GM23338 (cell line): ENCODE measurements around the gene PPP1R3G. TPM values are rescaled to one million over a fixed set of nuclear protein-coding genes. Genes with fewer than 3 reads are reported as not detected.

ENCODE experiments used
- ATAC-seq: fragments of 200-7000 bp; cut with Tn5 transposase; 3 replicates; pipeline ENCODE4 v1.9.1; 2020
- DNase-seq: peaks from one replicate; pipeline ENCODE4 v3.0.0-alpha.2; 2015; ENCODE audit warnings: low spot score
- H2AFZ ChIP-seq: fragments of 200-600 bp; sonication (generic); 2 replicates; pipeline ENCODE4 v1.8.0; 2016; ENCODE audit warnings: antibody characterized with exemption, mild to moderate bottlenecking, moderate library complexity
- H3F3A ChIP-seq: fragments of 200-600 bp; sonication (generic); replicated peaks from 2 replicates; pipeline ENCODE4 v1.8.0; 2017; ENCODE audit warnings: antibody characterized with exemption, mixed run types, low read depth
- H3K27ac ChIP-seq: fragments of 200-600 bp; sonication (generic); 2 replicates; pipeline ENCODE4 v1.6.1; 2016; ENCODE audit warnings: low read depth
- H3K27me3 ChIP-seq: fragments of 200-600 bp; sonication (generic); 2 replicates; pipeline ENCODE4 v1.8.0; 2016; ENCODE audit warnings: mild to moderate bottlenecking, mixed run types, moderate library complexity; ENCODE audit not compliant: insufficient read depth
- H3K36me3 ChIP-seq: fragments of 200-600 bp; sonication (generic); 2 replicates; pipeline ENCODE4 v1.8.0; 2016; ENCODE audit warnings: mild to moderate bottlenecking; ENCODE audit not compliant: insufficient read depth
- H3K4me1 ChIP-seq: fragments of 200-600 bp; sonication (generic); 2 replicates; pipeline ENCODE4 v1.8.0; 2016; ENCODE audit warnings: mild to moderate bottlenecking, moderate library complexity; ENCODE audit not compliant: insufficient read depth
- H3K4me2 ChIP-seq: fragments of 200-600 bp; sonication (generic); 2 replicates; pipeline ENCODE4 v1.7.1; 2017; ENCODE audit warnings: mixed run types
- H3K4me3 ChIP-seq: fragments of 200-600 bp; sonication (generic); 2 replicates; pipeline ENCODE4 v1.6.1; 2016; ENCODE audit warnings: mixed run types
- H3K79me2 ChIP-seq: fragments of 200-600 bp; sonication (generic); replicated peaks from 2 replicates; pipeline ENCODE4 v1.8.0; 2017; ENCODE audit warnings: mild to moderate bottlenecking; ENCODE audit not compliant: insufficient read depth
- H3K9me2 ChIP-seq: fragments of 200-600 bp; sonication (generic); 2 replicates; pipeline ENCODE4 v1.8.0; 2017; ENCODE audit not compliant: insufficient read depth
- H4K20me1 ChIP-seq: fragments of 200-600 bp; sonication (generic); replicated peaks from 2 replicates; pipeline ENCODE4 v1.8.0; 2017; ENCODE audit warnings: mild to moderate bottlenecking; ENCODE audit not compliant: insufficient read depth
- H3K27ac Mint-ChIP-seq: 2 replicates; pipeline ENCODE4 v1.8.0; 2020; ENCODE audit warnings: inconsistent platforms, mild to moderate bottlenecking, moderate library complexity, mixed read lengths
- H3K27me3 Mint-ChIP-seq: 3 replicates; pipeline ENCODE4 v1.8.0; 2022; ENCODE audit warnings: low read depth, mild to moderate bottlenecking, moderate library complexity, mixed read lengths, inconsistent platforms; ENCODE audit not compliant: insufficient read depth, poor library complexity
- H3K36me3 Mint-ChIP-seq: 3 replicates; pipeline ENCODE4 v1.8.0; 2021; ENCODE audit warnings: low read depth, mild to moderate bottlenecking, inconsistent platforms, moderate library complexity, mixed read lengths
- H3K4me1 Mint-ChIP-seq: 3 replicates; pipeline ENCODE4 v1.8.0; 2020; ENCODE audit warnings: mild to moderate bottlenecking, inconsistent platforms, mixed read lengths
- H3K4me3 Mint-ChIP-seq: 3 replicates; pipeline ENCODE4 v1.8.0; 2021; ENCODE audit warnings: moderate library complexity, mild to moderate bottlenecking, inconsistent platforms, mixed read lengths
- H3K9me3 Mint-ChIP-seq: 3 replicates; pipeline ENCODE4 v1.8.0; 2020; ENCODE audit warnings: moderate library complexity, mild to moderate bottlenecking, inconsistent platforms, mixed read lengths
- CREB1 ChIP-seq: fragments of 250-450 bp; sonication (Bioruptor Pico); IDR thresholded peaks from 2 replicates; pipeline ENCODE4 v1.5.0; 2020; ENCODE audit warnings: low read depth, mild to moderate bottlenecking, moderate library complexity
- CTCF ChIP-seq, 2 experiments: fragments of 200-600 bp in 1 of 2; sonication (generic) in 1 of 2; conservative IDR thresholded peaks; 2 replicates each; pipeline versions ENCODE4 v1.5.1 to v1.6.1; 2016 to 2017; ENCODE audit warnings: antibody characterized with exemption in 2 of 2, low read depth in 2 of 2, mild to moderate bottlenecking in 2 of 2, moderate library complexity in 1 of 2
- EZH2phosphoT487 ChIP-seq: fragments of 200-600 bp; sonication (generic); IDR thresholded peaks from one replicate; pipeline ENCODE4 v1.8.1; 2018; ENCODE audit warnings: antibody characterized with exemption; ENCODE audit not compliant: unreplicated experiment
- NANOG ChIP-seq: IDR thresholded peaks from 2 replicates; pipeline ENCODE4 v1.6.1; 2016; ENCODE audit warnings: antibody characterized with exemption, borderline replicate concordance
- ZNF331 ChIP-seq: fragments of 250-450 bp; sonication (Bioruptor Pico); IDR thresholded peaks from 2 replicates; pipeline ENCODE4 v1.5.0; 2020; ENCODE audit warnings: low read depth, mild to moderate bottlenecking, moderate library complexity
- polyA plus RNA-seq: library from polyadenylated mRNA; unstranded; fragments of >200 nt; fragmentation: Nextera tagmentation; extraction: Ambion mirVana; gene quantifications from 2 replicates; pipeline ENCODE4 v1.2.1, GENCODE V29; 2016
- total RNA-seq: library from RNA; depleted of rRNA; stranded (reverse); fragments of >200 nt; shearing (Covaris generic); gene quantifications from 2 replicates; pipeline ENCODE4 v1.2.3, GENCODE V29; 2014
- TF ChIP-seq, protein P1 (sequence below): IDR thresholded peaks from one replicate; pipeline ENCODE4 v1.6.1; 2018; ENCODE audit warnings: antibody characterized with exemption; ENCODE audit not compliant: unreplicated experiment
- TF ChIP-seq, protein P2 (sequence below): IDR thresholded peaks from 2 replicates; pipeline ENCODE4 v1.6.1; 2016; ENCODE audit warnings: antibody characterized with exemption
- TF ChIP-seq, protein P3 (sequence below): fragments of 250-450 bp; sonication (Bioruptor Pico); IDR thresholded peaks from 2 replicates; pipeline ENCODE4 v1.5.0; 2020; ENCODE audit warnings: mild to moderate bottlenecking, moderate library complexity

Gene PPP1R3G
- total and polyA plus RNA-seq, 2 experiments from 2014 or later = 0.13 to 0.24 TPM

DNA sequence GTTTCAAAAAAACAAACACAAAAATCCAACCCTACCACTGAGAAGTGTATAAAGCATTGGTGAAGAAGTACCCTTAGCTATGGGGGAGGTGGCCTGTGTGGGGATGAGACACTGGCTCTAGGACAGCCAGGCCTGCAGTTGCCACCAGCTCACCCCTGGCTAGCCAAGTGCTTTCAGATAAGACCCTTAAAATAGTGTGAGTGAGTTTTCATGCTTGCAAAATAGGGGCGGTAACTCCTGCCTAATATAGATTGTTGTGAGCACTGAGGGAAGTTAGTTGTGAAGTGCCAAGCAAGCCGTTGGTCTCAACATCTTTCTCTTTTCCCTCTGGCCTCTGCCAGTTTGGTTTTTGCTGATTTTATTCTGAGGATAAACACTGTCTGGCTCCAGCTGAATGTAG lies 11.3 kb downstream of the PPP1R3G start:
- no peak for DNase-seq
- H3K4me2 ChIP-seq = no peak overlapping the region
- H3K27me3 ChIP-seq = no peaks in the 10 kb centered on the region
- no peak overlapping the region for H3K27ac ChIP-seq
- ATAC-seq = no peak
- peaks cover 2% of the 10 kb centered on the region for H3K27me3 Mint-ChIP-seq
- H3K4me3 ChIP-seq = no peak overlapping the region
- H3K27ac Mint-ChIP-seq = no peak overlapping the region
- H4K20me1 ChIP-seq = 0 out of 2 replicates have a peak, but pooled peaks cover 3% of the 10 kb centered on the region
- H3K4me3 Mint-ChIP-seq = no peak overlapping the region
- no peaks in the 10 kb centered on the region for H3K79me2 ChIP-seq
- no peak for TF ChIP-seq NANOG
- H3K36me3 Mint-ChIP-seq = no peaks in the 10 kb centered on the region
- H3F3A ChIP-seq = no peaks in the 10 kb centered on the region
- H2AFZ ChIP-seq = no peak overlapping the region
- H3K9me3 Mint-ChIP-seq = peaks cover 1% of the 10 kb centered on the region
- H3K36me3 ChIP-seq = no peaks in the 10 kb centered on the region
- H3K4me1 ChIP-seq = no peaks in the 10 kb centered on the region
- H3K4me1 Mint-ChIP-seq = no peaks in the 10 kb centered on the region
- H3K9me2 ChIP-seq = no peaks in the 10 kb centered on the region

- no peak for ATAC-seq
- 0 out of 2 replicates have a peak, but pooled peaks cover 3% of the 10 kb centered on the region for H4K20me1 ChIP-seq
- H3K4me1 ChIP-seq = no peaks in the 10 kb centered on the region
- no peaks in the 10 kb centered on the region for H3K9me2 ChIP-seq
- H3K4me3 ChIP-seq = no peak overlapping the region
- no peaks in the 10 kb centered on the region; the same call in 2 of the 3 replicates for H3K36me3 Mint-ChIP-seq
- no peak overlapping the region for H3K4me3 Mint-ChIP-seq
- no peak overlapping the region for H2AFZ ChIP-seq
- H3K4me1 Mint-ChIP-seq = no peaks in the 10 kb centered on the region
- H3K27me3 ChIP-seq = no peaks in the 10 kb centered on the region
- no peaks in the 10 kb centered on the region for H3F3A ChIP-seq
- no peaks in the 10 kb centered on the region for H3K27me3 Mint-ChIP-seq
- H3K27ac ChIP-seq = no peak overlapping the region
- DNase-seq = no peak
- no peaks in the 10 kb centered on the region for H3K36me3 ChIP-seq
- no peak overlapping the region for H3K4me2 ChIP-seq
- H3K9me3 Mint-ChIP-seq = peaks cover 7% of the 10 kb centered on the region
- H3K79me2 ChIP-seq = no peaks in the 10 kb centered on the region
- no peak overlapping the region for H3K27ac Mint-ChIP-seq
- TF ChIP-seq, protein P1, sequence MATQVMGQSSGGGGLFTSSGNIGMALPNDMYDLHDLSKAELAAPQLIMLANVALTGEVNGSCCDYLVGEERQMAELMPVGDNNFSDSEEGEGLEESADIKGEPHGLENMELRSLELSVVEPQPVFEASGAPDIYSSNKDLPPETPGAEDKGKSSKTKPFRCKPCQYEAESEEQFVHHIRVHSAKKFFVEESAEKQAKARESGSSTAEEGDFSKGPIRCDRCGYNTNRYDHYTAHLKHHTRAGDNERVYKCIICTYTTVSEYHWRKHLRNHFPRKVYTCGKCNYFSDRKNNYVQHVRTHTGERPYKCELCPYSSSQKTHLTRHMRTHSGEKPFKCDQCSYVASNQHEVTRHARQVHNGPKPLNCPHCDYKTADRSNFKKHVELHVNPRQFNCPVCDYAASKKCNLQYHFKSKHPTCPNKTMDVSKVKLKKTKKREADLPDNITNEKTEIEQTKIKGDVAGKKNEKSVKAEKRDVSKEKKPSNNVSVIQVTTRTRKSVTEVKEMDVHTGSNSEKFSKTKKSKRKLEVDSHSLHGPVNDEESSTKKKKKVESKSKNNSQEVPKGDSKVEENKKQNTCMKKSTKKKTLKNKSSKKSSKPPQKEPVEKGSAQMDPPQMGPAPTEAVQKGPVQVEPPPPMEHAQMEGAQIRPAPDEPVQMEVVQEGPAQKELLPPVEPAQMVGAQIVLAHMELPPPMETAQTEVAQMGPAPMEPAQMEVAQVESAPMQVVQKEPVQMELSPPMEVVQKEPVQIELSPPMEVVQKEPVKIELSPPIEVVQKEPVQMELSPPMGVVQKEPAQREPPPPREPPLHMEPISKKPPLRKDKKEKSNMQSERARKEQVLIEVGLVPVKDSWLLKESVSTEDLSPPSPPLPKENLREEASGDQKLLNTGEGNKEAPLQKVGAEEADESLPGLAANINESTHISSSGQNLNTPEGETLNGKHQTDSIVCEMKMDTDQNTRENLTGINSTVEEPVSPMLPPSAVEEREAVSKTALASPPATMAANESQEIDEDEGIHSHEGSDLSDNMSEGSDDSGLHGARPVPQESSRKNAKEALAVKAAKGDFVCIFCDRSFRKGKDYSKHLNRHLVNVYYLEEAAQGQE = no peak
- TF ChIP-seq CTCF (conservative IDR thresholded peaks at IDR 0.05; ENCODE audit: low read depth in 2 of 2) (no peak), ZNF331 (no peak), CREB1 (CRISPR knock-in tag) (no peak), EZH2phosphoT487 (no peak)
- TF ChIP-seq, protein P2, sequence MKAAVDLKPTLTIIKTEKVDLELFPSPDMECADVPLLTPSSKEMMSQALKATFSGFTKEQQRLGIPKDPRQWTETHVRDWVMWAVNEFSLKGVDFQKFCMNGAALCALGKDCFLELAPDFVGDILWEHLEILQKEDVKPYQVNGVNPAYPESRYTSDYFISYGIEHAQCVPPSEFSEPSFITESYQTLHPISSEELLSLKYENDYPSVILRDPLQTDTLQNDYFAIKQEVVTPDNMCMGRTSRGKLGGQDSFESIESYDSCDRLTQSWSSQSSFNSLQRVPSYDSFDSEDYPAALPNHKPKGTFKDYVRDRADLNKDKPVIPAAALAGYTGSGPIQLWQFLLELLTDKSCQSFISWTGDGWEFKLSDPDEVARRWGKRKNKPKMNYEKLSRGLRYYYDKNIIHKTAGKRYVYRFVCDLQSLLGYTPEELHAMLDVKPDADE = no peak
- TF ChIP-seq, protein P3, sequence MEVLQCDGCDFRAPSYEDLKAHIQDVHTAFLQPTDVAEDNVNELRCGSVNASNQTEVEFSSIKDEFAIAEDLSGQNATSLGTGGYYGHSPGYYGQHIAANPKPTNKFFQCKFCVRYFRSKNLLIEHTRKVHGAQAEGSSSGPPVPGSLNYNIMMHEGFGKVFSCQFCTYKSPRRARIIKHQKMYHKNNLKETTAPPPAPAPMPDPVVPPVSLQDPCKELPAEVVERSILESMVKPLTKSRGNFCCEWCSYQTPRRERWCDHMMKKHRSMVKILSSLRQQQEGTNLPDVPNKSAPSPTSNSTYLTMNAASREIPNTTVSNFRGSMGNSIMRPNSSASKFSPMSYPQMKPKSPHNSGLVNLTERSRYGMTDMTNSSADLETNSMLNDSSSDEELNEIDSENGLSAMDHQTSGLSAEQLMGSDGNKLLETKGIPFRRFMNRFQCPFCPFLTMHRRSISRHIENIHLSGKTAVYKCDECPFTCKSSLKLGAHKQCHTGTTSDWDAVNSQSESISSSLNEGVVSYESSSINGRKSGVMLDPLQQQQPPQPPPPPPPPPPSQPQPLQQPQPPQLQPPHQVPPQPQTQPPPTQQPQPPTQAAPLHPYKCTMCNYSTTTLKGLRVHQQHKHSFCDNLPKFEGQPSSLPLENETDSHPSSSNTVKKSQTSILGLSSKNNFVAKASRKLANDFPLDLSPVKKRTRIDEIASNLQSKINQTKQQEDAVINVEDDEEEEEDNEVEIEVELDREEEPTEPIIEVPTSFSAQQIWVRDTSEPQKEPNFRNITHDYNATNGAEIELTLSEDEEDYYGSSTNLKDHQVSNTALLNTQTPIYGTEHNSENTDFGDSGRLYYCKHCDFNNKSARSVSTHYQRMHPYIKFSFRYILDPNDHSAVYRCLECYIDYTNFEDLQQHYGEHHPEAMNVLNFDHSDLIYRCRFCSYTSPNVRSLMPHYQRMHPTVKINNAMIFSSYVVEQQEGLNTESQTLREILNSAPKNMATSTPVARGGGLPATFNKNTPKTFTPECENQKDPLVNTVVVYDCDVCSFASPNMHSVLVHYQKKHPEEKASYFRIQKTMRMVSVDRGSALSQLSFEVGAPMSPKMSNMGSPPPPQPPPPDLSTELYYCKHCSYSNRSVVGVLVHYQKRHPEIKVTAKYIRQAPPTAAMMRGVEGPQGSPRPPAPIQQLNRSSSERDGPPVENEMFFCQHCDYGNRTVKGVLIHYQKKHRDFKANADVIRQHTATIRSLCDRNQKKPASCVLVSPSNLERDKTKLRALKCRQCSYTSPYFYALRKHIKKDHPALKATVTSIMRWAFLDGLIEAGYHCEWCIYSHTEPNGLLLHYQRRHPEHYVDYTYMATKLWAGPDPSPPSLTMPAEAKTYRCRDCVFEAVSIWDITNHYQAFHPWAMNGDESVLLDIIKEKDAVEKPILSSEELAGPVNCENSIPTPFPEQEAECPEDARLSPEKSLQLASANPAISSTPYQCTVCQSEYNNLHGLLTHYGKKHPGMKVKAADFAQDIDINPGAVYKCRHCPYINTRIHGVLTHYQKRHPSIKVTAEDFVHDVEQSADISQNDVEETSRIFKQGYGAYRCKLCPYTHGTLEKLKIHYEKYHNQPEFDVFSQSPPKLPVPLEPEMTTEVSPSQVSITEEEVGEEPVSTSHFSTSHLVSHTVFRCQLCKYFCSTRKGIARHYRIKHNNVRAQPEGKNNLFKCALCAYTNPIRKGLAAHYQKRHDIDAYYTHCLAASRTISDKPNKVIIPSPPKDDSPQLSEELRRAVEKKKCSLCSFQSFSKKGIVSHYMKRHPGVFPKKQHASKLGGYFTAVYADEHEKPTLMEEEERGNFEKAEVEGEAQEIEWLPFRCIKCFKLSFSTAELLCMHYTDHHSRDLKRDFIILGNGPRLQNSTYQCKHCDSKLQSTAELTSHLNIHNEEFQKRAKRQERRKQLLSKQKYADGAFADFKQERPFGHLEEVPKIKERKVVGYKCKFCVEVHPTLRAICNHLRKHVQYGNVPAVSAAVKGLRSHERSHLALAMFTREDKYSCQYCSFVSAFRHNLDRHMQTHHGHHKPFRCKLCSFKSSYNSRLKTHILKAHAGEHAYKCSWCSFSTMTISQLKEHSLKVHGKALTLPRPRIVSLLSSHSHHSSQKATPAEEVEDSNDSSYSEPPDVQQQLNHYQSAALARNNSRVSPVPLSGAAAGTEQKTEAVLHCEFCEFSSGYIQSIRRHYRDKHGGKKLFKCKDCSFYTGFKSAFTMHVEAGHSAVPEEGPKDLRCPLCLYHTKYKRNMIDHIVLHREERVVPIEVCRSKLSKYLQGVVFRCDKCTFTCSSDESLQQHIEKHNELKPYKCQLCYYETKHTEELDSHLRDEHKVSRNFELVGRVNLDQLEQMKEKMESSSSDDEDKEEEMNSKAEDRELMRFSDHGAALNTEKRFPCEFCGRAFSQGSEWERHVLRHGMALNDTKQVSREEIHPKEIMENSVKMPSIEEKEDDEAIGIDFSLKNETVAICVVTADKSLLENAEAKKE (CRISPR knock-in tag) = no peak
Observed at GRCh38 chr6:5098501-5099270, 13.5 kb downstream of the PPP1R3G start.
